Endothelial cell of umbilical vein (primary cell): ENCODE results near the gene INTS11. TPM values are rescaled to one million over a fixed set of nuclear protein-coding genes. Genes with fewer than 3 reads are reported as not detected.

Experiments used
- BruUV-seq: library from RNA; stranded (reverse); fragments of 400-500 nt; replicated peaks from 2 replicates; lab custom pipeline; 2021; lab: Mats Ljungman, UMichigan
- CTCF ChIA-PET: fragments of 300-600, 350-600 bp; sonication (Branson Sonifier 250); formaldehyde crosslinking; loops from one replicate; lab custom pipeline; 2021; ENCODE audit warnings: antibody characterized with exemption, inconsistent platforms; lab: Charles Lee
- POLR2A ChIA-PET: fragments of 300-600, 350-600 bp; sonication (Branson Sonifier 250); formaldehyde crosslinking; loops from one replicate; lab custom pipeline; 2021; ENCODE audit warnings: antibody characterized with exemption, inconsistent platforms; lab: Charles Lee
- DNase-seq: peaks from one replicate; pipeline ENCODE4 v3.0.0-alpha.2; 2011; ENCODE audit warnings: low read depth, low spot score
- FAIRE-seq: peaks from 2 replicates; lab custom pipeline; 2011; peaks lifted over from hg19 to GRCh38; lab: Jason Lieb, UNC
- H2AFZ ChIP-seq: 2 replicates; pipeline ENCODE4 v1.6.0; 2012; ENCODE audit warnings: low read depth, low read length, control low read depth, inconsistent platforms
- H3K27ac ChIP-seq: 2 replicates; pipeline ENCODE4 v1.5.1; 2011; ENCODE audit warnings: low read depth, mild to moderate bottlenecking, control low read depth, low read length, moderate library complexity; ENCODE audit not compliant: insufficient read depth
- H3K27me3 ChIP-seq, 2 experiments: 2 replicates each; pipeline versions ENCODE4 v1.6.0 to v1.6.1; 2011; ENCODE audit warnings: low read length in 2 of 2, mixed read lengths in 1 of 2; ENCODE audit not compliant: control insufficient read depth in 2 of 2, insufficient read depth in 2 of 2
- H3K36me3 ChIP-seq, 2 experiments: 2 replicates in 1 of 2; 3 replicates in 1 of 2; pipeline ENCODE4 v1.5.1; 2011; ENCODE audit warnings: low read length in 2 of 2, mild to moderate bottlenecking in 1 of 2, moderate library complexity in 1 of 2; ENCODE audit not compliant: control insufficient read depth in 2 of 2, insufficient read depth in 2 of 2; ENCODE audit errors: extremely low read depth in 1 of 2
- H3K4me1 ChIP-seq: 3 replicates; pipeline ENCODE4 v1.5.1; 2011; ENCODE audit warnings: mild to moderate bottlenecking, low read length; ENCODE audit not compliant: control insufficient read depth, insufficient read depth; ENCODE audit errors: extremely low read depth
- H3K4me2 ChIP-seq: 2 replicates; pipeline ENCODE4 v1.6.1; 2011; ENCODE audit warnings: low read length, control low read depth, mixed read lengths; ENCODE audit not compliant: insufficient read depth
- H3K4me3 ChIP-seq, 3 experiments: fragments of 200-600 bp in 1 of 3; sonication (generic), shearing (Covaris generic) in 1 of 3; replicated peaks in 1 of 3; 2 replicates each; pipeline ENCODE4 v1.5.1; 2011 to 2016; ENCODE audit warnings: control low read depth in 3 of 3, low read length in 3 of 3, mild to moderate bottlenecking in 2 of 3, inconsistent platforms in 1 of 3, low read depth in 1 of 3, moderate library complexity in 1 of 3; ENCODE audit not compliant: insufficient read depth in 1 of 3
- H3K79me2 ChIP-seq: 2 replicates; pipeline ENCODE4 v1.6.0; 2012; ENCODE audit warnings: low read length, inconsistent platforms; ENCODE audit not compliant: control insufficient read depth, insufficient read depth
- H3K9ac ChIP-seq: replicated peaks from 2 replicates; pipeline ENCODE3; 2011; ENCODE audit warnings: low read length, control low read depth; ENCODE audit not compliant: insufficient read depth; ENCODE audit errors: extremely low read depth
- H3K9me1 ChIP-seq: replicated peaks from 3 replicates; pipeline ENCODE4 v1.6.0; 2011; ENCODE audit warnings: mild to moderate bottlenecking, low read length; ENCODE audit not compliant: control insufficient read depth, insufficient read depth; ENCODE audit errors: extremely low read depth
- H3K9me3 ChIP-seq: replicated peaks from 2 replicates; pipeline ENCODE4 v1.5.1; 2012; ENCODE audit warnings: low read length, inconsistent platforms; ENCODE audit not compliant: control insufficient read depth, insufficient read depth
- H4K20me1 ChIP-seq: replicated peaks from 2 replicates; pipeline ENCODE3; 2011; ENCODE audit warnings: mild to moderate bottlenecking, low read length; ENCODE audit not compliant: control insufficient read depth, insufficient read depth; ENCODE audit errors: extremely low read depth
- CTCF ChIP-seq, 2 donors: IDR thresholded peaks; 1 replicate in 1 of 2; 2 replicates in 1 of 2; pipeline ENCODE4 v1.5.1; 2011; ENCODE audit warnings: low read length in 2 of 2, mild to moderate bottlenecking in 2 of 2, moderate library complexity in 2 of 2, control low read depth in 1 of 2, inconsistent platforms in 1 of 2, low read depth in 1 of 2; ENCODE audit not compliant: insufficient read depth in 1 of 2; ENCODE audit errors: extremely low read depth in 1 of 2
- FOS ChIP-seq: IDR thresholded peaks from 2 replicates; pipeline ENCODE4 v1.6.1; 2011; ENCODE audit warnings: mild to moderate bottlenecking, low read length, moderate library complexity, borderline replicate concordance; ENCODE audit not compliant: insufficient read depth
- JUN ChIP-seq: IDR thresholded peaks from 2 replicates; pipeline ENCODE4 v1.6.1; 2011; ENCODE audit warnings: borderline replicate concordance, low read depth; ENCODE audit not compliant: insufficient read length, insufficient read depth
- MAX ChIP-seq: IDR thresholded peaks from 2 replicates; pipeline ENCODE4 v1.6.1; 2011; ENCODE audit not compliant: insufficient read depth, insufficient read length
- MYC ChIP-seq: IDR thresholded peaks from one replicate; pipeline ENCODE4 v1.6.1; 2011; ENCODE audit warnings: mild to moderate bottlenecking, low read depth, low read length
- dilution Hi-C: fragments of 300-500 bp; cut with MboI; formaldehyde crosslinking; loops from one replicate; pipeline ENCODE4 v1.15.0; 2019; ENCODE audit warnings: low sequenced_read_pairs; ENCODE audit not compliant: extremely low pct_ligation_motif_present
- intact Hi-C: fragments of 100-400 bp; cut with micrococcal nuclease; formaldehyde crosslinking; loops from one replicate; pipeline ENCODE4 v1.10.0; 2022
- polyA plus RNA-seq, 4 experiments: library from polyadenylated mRNA; depleted of rRNA in 3 of 4; stranded (reverse) in 3 of 4; unstranded in 1 of 4; fragments of >200 nt; gene quantifications; 2 replicates each; pipeline versions ENCODE4 v1.2.1 to v1.2.3, GENCODE V29; 2011 to 2012; ENCODE audit warnings: missing spikeins in 1 of 4
- total RNA-seq: library from RNA; stranded (reverse); gene quantifications from 2 replicates; pipeline ENCODE4 v1.2.3, GENCODE V29; 2021

The INTS11 gene
- total and polyA plus RNA-seq, 2 donors (not counting 3 experiments of a cell fraction or from before 2014, with no cell fraction given), result 132 to 222 TPM

GRCh38 chr1:1309251-1310108 lies 15.0 kb downstream of the INTS11 start:
- H3K9me1 ChIP-seq, result no peaks in the 10 kb centered on the region
- no peak overlapping the region for H3K27ac ChIP-seq
- BruUV-seq, result no TSS peak
- H3K4me3 ChIP-seq, result peak overlapping the region; percentile 56 to 94 (median 64)
- CTCF ChIA-PET, result interaction anchor here (0.8 to 1.5 kb wide), 3 partner anchors 63 to 196 kb away, joined by 3 to 9 read pairs (median 3); no protein-coding TSS in a partner anchor
- dilution Hi-C loops, result no loop called here
- H3K36me3 ChIP-seq, result peaks cover 0 to 35% of the 10 kb centered on the region in 2 experiments
- POLR2A ChIA-PET, result no interaction called here
- H3K4me1 ChIP-seq, result peaks cover 15% of the 10 kb centered on the region
- H3K79me2 ChIP-seq, result no peaks in the 10 kb centered on the region
- peak overlapping the region; percentile 73 for H3K9ac ChIP-seq
- no peak for TF ChIP-seq FOS
- no peak for TF ChIP-seq CTCF (IDR thresholded peaks at IDR 0.05; ENCODE audit: extremely low read depth in 1 of 2, insufficient read depth in 1 of 2, low read depth in 1 of 2, low read length in 2 of 2)
- no peak for TF ChIP-seq MAX
- no peak for TF ChIP-seq JUN
- TF ChIP-seq MYC, result no peak
- FAIRE-seq, result no peak
- H3K9me3 ChIP-seq, result no peaks in the 10 kb centered on the region
- no peaks in the 10 kb centered on the region for H4K20me1 ChIP-seq
- intact Hi-C loops, result loop anchor here (1.0 to 5.0 kb wide), 4 partner anchors 15 to 187 kb away; partner anchors contain the start of genes CPTP, DVL1, INTS11 and UBE2J2
- H3K27me3 ChIP-seq, result no peaks in the 10 kb centered on the region
- peak overlapping the region; percentile 59 for H2AFZ ChIP-seq
- H3K4me2 ChIP-seq, result peak overlapping the region; percentile 45
- peak; percentile 17 for DNase-seq
